Measurements from ENCODE around the gene HHIPL2.
"Not testable (repeated sequence)": the region's sequence is repeated elsewhere in the genome, so short reads cannot be mapped to it uniquely, and the experiment has no call there.

HHIPL2 gene

GRCh38 chr1:222540598-222540995 is 7.3 kb downstream of the HHIPL2 start:
- DNase-seq: no peak

- no peak for DNase-seq
Measured at GRCh38 chr1:222539951-222540597, 7.8 kb downstream of the HHIPL2 start.

DNA sequence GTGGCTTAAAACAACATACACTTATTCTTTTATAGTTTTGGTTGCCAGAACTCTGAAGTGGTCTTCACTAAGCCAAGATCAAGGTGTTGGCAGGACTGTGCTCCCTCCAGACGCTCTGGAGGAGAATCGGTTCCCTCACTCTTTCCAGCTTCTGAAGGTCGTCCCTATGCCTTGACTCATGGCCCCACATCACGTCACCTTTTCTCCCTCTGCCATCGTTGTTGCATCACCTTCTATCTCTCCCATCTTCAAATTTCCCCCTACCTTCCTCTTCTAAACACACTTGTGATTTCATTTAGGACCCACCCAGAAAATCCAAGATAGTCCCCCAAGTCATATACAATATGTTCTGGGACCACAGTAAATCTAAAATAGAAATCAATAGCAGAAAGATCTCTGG is 12.4 kb downstream of the HHIPL2 start:
- DNase-seq: no peak

DNA sequence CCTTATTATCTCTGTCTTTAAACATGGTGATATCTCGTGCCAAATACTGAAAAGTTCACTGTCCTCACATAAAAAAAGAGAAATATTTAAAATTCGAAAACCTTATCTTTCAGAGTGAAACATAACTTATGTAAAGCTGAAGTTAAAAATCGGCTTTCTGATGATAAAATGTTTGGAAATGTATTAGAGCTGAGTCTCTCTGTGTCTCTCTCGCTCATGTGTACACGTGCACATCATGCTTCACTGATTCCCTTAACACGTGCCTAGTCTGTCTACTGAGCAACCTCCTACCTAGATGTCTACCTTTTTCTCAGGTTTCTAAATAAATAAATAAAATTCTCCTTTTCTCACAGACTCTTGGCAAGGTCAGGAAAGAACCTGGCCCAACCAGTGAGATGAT is 17.1 kb downstream of the HHIPL2 start:
- DNase-seq: no peak

DNA sequence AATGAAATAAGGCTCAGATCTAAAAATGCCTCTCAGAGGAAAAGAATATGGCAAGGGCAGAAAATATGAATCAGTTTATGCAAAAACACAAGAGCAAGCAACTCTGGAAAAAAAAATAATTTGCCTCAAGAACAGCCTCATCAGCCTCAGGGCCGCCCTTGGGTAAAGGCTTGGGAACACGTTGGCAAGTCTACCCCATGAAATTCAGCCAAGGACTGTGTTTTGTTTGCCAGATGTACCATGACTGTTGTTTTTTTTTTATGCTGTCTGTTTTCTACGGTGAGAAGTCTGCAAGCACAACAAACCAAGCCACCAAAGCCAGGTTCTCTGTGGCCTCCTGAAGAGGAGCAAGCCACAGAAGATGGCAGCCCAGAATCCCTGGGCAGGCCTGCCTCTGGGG is 18.0 kb downstream of the HHIPL2 start:
- no peak for DNase-seq

- DNase-seq: no peak
Measured at GRCh38 chr1:222529181-222529580, 18.7 kb downstream of the HHIPL2 start.

DNA sequence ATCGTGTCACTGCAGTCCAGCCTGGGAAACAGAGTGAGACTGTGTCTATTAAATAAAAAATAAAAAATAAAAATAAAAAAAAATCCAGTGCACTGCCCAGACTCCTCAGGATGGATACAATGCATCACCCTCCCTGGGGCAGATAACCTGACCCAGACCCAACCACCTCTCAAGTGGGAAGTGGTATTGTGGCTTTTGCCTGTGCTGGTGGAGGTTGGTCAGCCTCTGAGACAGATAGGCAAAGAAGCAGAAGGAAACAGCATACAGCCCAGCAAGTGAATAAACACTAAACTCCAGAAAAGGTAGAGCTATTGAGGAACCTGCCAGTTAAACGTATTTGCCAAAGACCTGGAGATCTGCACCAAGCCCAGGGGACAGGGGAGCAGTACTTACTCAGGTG is 22.0 kb downstream of the HHIPL2 start:
- DNase-seq: no peak

DNA sequence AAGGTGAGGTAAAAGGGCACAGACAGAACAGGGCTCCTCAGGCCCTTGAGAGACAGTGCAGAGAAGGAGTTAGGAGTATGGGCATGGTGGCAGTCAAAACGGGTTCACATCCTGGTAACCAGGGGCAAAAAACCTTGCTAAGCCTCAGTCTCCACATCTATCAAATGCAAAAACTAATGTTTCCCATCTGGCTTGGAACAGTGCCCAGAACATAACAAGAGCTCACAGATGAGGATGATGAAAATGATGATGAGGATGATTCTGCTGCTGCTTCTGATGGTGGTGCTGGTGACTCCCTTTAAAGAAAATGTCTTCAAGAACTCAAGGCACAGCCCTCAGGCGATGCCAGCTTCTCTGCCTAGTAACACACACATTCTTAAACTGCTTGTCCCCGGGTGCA is 24.1 kb downstream of the HHIPL2 start:
- peak in 3 of 58 donors; percentile 1 to 13 (median 6) for DNase-seq

- DNase-seq: no peak
Measured at GRCh38 chr1:222522105-222522915, 25.6 kb downstream of the HHIPL2 start.

DNA sequence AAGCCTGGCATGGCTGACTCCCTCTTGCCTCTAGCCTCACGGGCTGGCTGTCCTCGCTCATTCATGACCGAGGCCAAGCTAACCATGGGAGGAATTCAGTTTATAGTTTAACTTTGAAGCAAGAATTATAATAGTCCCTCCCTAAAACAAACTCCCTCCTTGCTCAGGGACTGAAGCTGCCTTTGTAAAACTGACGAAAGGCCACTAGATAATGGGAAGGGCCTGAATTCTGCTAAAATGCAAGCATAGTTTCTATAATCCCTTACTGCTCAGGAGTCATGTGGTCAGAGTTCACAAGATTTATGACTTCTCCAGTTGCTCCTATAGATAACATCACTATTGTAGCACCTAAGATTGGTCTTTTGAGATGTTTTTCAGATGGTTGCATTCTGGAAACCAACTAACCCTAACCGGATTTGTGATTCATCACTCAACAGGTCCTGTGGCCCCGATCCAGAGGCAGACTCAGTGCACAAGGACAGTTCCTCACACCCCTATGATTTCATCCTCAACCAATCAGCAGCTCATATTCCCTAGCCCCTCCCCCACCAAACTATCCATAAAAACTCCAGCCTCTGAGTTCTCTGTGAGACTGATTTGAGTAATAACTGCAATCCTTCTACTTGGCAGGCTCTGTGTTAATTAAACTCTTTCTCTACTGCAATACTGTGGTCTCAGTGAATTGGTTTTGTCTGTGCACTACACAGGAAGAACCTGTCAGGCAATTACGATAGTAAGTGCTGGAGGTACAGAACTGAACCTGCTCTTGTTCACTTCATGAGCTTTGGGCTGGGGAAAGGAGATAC is 26.4 kb downstream of the HHIPL2 start:
- DNase-seq: no peak

DNA sequence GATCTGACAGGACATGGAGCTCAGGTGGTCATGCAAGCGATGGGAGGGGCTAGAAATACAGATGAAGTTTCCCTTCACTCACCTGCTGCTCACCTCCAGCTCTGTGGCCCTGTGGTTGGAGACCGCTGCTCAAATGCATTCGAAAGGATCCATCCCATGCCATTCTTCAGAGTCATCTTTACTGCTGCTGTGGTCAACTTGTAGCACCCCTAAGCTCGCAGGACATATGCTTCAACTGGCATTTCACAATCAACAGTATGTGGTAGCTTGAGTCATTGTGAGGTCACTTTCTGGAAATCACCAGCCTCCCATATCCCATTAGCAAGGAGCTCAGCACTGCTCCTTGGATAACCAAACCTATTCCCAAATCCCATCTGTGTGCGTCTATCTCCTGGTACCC is 58.4 kb downstream of the HHIPL2 start:
- not testable (repeated sequence) for DNase-seq

GRCh38 chr1:222487774-222488173 is 60.1 kb downstream of the HHIPL2 start:
- not testable (repeated sequence) for DNase-seq

GRCh38 chr1:222484005-222484404 is 63.9 kb downstream of the HHIPL2 start:
- not testable (repeated sequence) for DNase-seq

GRCh38 chr1:222479567-222479966 is 68.3 kb downstream of the HHIPL2 start:
- not testable (repeated sequence) for DNase-seq

- DNase-seq: not testable (repeated sequence)
Measured at GRCh38 chr1:222476436-222476835, 71.5 kb downstream of the HHIPL2 start.

- DNase-seq: not testable (repeated sequence)
Measured at GRCh38 chr1:222473717-222474116, 74.2 kb downstream of the HHIPL2 start.

DNA sequence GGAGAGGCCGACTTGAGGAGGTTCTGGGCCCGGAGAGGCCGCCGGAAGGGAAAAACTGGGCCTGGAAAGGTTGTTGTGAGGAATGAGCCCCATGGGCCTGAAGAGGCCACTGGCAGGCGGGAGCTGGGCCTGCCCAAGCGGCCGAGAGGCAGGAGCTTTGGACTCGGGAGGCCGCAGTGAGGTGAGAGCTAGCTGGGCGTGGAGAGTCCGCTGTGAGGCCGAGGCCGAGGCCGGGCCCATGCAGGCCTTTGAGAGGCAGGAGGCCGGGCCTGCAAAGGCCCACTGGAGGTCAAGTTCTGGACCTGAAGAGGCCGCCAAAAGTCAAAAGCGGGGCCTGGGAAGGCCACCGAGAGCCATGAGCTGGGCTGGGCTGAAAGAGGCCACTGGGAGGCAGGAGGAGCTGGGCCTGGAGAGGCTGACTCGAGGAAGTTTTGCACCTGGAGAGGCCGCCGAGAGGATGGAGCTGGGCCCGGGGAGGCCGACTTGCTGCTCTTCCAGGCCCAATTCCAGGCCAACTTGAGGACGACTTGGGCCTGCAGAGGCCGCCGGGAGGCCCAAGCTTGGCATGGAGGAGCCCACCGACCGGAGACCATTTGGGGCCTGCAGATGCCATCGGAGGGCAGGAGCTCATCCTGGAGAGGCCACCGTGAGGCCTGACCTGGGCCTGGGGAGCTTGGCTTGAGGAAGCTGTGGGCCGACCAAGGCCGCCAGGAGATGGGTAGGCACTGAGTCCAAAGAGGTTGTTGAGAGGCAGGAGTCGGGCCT is 74.9 kb downstream of the HHIPL2 start:
- DNase-seq: not testable (repeated sequence)
